Astrocyte of the cerebellum (primary cell): ENCODE measurements around the gene MSANTD1.

Source experiments
- DNase-seq: peaks from one replicate; pipeline ENCODE4 v3.0.0-alpha.2; 2011; ENCODE audit warnings: low read depth
- H3K4me3 ChIP-seq: 2 replicates; pipeline ENCODE4 v1.5.1; 2011; ENCODE audit warnings: mild to moderate bottlenecking, low read depth, low read length, moderate library complexity
- CTCF ChIP-seq: IDR thresholded peaks from 2 replicates; pipeline ENCODE4 v1.5.1; 2012; ENCODE audit warnings: low read length, low read depth, moderate library complexity, mild to moderate bottlenecking; ENCODE audit errors: missing control alignments
- in situ Hi-C: cut with HindIII; loops from 2 replicates; pipeline ENCODE4 v1.10.0; 2017; ENCODE audit warnings: low sequenced_read_pairs

MSANTD1 gene

DNA sequence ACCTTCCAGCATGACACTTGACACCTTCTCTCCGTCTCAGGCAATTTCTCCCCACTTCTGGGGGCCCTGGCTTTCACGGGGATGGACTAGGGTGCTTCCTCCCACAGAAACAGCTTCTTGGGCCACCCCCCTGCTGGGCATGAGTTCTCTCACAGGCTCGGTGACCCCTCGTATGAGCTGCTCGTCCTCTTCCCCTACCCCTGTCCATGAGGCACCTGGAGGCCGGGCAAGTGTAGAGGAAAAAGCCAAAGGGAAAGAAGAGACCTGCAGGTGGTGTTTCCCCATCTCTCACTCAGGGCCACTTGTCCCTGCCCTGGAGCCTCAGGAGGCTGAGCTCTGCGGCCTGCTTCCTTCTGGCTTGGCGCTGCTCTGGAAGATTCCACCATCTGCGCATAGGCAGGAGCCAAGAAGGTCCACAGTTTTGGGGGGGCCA, 41.9 kb downstream of the MSANTD1 start:
- DNase-seq = no peak
- TF ChIP-seq CTCF = no peak
- H3K4me3 ChIP-seq = no peak overlapping the region
- in situ Hi-C loops = no loop called here

GRCh38 chr4:3291411-3291968, 42.5 kb downstream of the MSANTD1 start:
- in situ Hi-C loops = no loop called here
- DNase-seq = no peak

GRCh38 chr4:3291969-3292570, 43.1 kb downstream of the MSANTD1 start:
- no peak for DNase-seq
- in situ Hi-C loops = no loop called here
- H3K4me3 ChIP-seq = peak overlapping the region; percentile 70
- TF ChIP-seq CTCF = no peak

More at GRCh38 chr4:3291411-3291968, 42.5 kb downstream of the MSANTD1 start:
- H3K4me3 ChIP-seq = peak overlapping the region; percentile 70
- no peak for TF ChIP-seq CTCF

- H3K4me3 ChIP-seq = peak within 1 kb of the TSS; percentile 70
- in situ Hi-C loops = no loop called here
Observed at GRCh38 chr4:3292571-3293400, 43.8 kb downstream of the MSANTD1 start, which contains the start of gene RGS12. Gene RGS12, plus strand, starts transcription at chr4:3293021. Its CDS starts 23,150 bp downstream, at chr4:3316171.

DNA sequence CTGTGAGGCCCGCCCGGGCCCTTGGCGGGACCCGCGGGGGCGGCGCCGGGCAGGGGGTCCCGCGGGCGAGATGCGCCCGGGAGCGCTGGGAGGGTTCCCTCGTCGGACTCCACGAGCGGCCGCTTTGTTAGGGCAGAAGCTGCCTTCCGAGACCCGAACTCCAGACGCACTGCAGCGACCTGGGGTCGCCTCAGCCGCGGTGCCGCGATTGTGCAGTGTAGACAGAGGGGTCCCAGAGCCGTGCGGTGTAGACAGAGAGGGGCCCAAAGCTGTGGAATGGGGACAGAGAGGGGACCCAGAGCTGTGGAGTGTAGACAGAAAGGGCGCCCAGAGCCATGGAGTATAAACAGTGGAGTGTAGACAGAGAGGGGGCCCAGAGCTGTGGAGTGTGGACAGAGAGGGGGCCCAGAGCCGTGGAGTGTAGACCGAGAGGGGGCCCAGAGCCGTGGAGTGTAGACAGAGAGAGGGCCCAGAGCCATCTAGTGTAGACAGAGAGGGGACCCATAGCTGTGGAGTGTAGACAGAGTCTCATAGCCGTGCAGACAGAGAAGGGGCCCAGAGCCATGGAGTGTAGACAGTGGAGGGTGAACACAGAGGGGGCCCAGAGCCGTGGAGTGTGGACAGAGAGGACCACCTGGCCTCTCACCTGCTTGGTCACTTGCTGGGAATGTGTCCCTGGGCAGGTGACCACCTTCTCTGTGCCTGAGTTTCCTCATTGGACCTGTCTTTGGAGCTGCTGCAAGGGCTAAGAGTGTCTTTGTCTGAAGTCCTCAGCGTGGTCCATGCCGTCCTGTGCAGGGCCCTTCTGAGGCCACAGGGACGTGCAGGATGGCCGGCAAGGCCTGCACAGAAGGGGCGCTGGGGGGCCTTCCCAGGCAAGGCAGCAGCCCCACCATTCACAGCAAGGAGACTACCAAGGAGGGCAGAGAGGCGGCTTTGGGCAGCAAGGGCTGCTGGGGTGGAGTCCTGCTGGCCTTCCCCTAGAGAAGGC, 44.7 kb downstream of the MSANTD1 start:
- DNase-seq = no peak
- in situ Hi-C loops = no loop called here
- no peak for TF ChIP-seq CTCF
- peak overlapping the region; percentile 66 for H3K4me3 ChIP-seq

More at GRCh38 chr4:3292571-3293400, 43.8 kb downstream of the MSANTD1 start, which contains the start of gene RGS12:
- peak; percentile 83 for DNase-seq
- TF ChIP-seq CTCF = no peak
